Fibroblast of lung (primary cell): ENCODE measurements around the gene SYT3.

Experiments used
- CTCF ChIP-seq, 2 donors: IDR thresholded peaks in 1 of 2; conservative IDR thresholded peaks in 1 of 2; 1 replicate in 1 of 2; 2 replicates in 1 of 2; pipeline ENCODE4 v1.5.1; 2011 to 2012; ENCODE audit warnings: low read length in 2 of 2, control low read depth in 1 of 2, inconsistent platforms in 1 of 2, low read depth in 1 of 2, mild to moderate bottlenecking in 1 of 2
- EZH2 ChIP-seq: IDR thresholded peaks from 2 replicates; pipeline ENCODE4 v1.5.1; 2012; ENCODE audit warnings: low read length, control low read depth, mild to moderate bottlenecking; ENCODE audit errors: missing control alignments

- no peak for TF ChIP-seq CTCF (conservative IDR thresholded peaks at IDR 0.05 in 1 of 2, IDR thresholded peaks at IDR 0.05 in 1 of 2; ENCODE audit: low read depth in 1 of 2, low read length in 2 of 2)
- no peak for TF ChIP-seq EZH2
Observed at GRCh38 chr19:50652722-50653121, 13.0 kb upstream of the SYT3 start.
